ENCODE measurements around the gene CALML4.
"Not testable (repeated sequence)": the region's sequence is repeated elsewhere in the genome, so short reads cannot be mapped to it uniquely, and the experiment has no call there.

- TF ChIP-seq CTCF, POLR2AphosphoS5, POLR2A, EP300 (IDR thresholded peaks at IDR 0.05): not testable (repeated sequence)
Measured at GRCh38 chr15:68202994-68203393, 2.1 kb downstream of the CALML4 start.
